Stimulated activated CD8-positive, alpha-beta memory T cell treated with anti-CD3 and anti-CD28 coated beads, Interleukin-15, amount 100 ng/mL, for 24 hours (primary cell): ENCODE measurements around the gene WNT8A.
"Not testable (repeated sequence)": the region's sequence is repeated elsewhere in the genome, so short reads cannot be mapped to it uniquely, and the experiment has no call there.

Experiments used
- DNase-seq: peaks from one replicate; pipeline ENCODE4 v3.0.0-alpha.2; 2020; ENCODE audit warnings: low read depth

The WNT8A gene

GRCh38 chr5:138083702-138084101 lies at the start of gene WNT8A:
TSS of gene WNT8A (plus strand) at chr5:138084033. CDS start at chr5:138084128, 95 bp downstream.
- DNase-seq = no peak

- peak; percentile 7 for DNase-seq
These were observed 48.0 kb upstream of the WNT8A start for GRCh38 chr5:138035605-138036537.

GRCh38 chr5:138037271-138037670 lies 46.6 kb upstream of the WNT8A start:
- DNase-seq = no peak

- no peak for DNase-seq
These were observed 45.8 kb upstream of the WNT8A start for GRCh38 chr5:138037907-138038633.

- DNase-seq = no peak
These were observed 45.0 kb upstream of the WNT8A start for GRCh38 chr5:138038826-138039225.

- DNase-seq = not testable (repeated sequence)
These were observed 38.5 kb upstream of the WNT8A start for GRCh38 chr5:138045283-138045682.

- DNase-seq = no peak
These were observed 32.2 kb upstream of the WNT8A start for GRCh38 chr5:138051441-138052296.

- not testable (repeated sequence) for DNase-seq
These were observed 31.1 kb upstream of the WNT8A start for GRCh38 chr5:138052718-138053117.

- no peak for DNase-seq
These were observed 30.3 kb upstream of the WNT8A start for GRCh38 chr5:138053554-138053953.

GRCh38 chr5:138054206-138054605 lies 29.6 kb upstream of the WNT8A start:
- no peak for DNase-seq

GRCh38 chr5:138054847-138055558 lies 28.8 kb upstream of the WNT8A start:
- DNase-seq = no peak

- no peak for DNase-seq
These were observed 19.3 kb upstream of the WNT8A start for GRCh38 chr5:138064526-138064925.

GRCh38 chr5:138065102-138065501 lies 18.7 kb upstream of the WNT8A start:
- no peak for DNase-seq

- DNase-seq = no peak
These were observed 15.9 kb upstream of the WNT8A start for GRCh38 chr5:138067945-138068344.

- DNase-seq = peak; percentile 38
These were observed 14.9 kb upstream of the WNT8A start for GRCh38 chr5:138068742-138069600.

- DNase-seq = not testable (repeated sequence)
These were observed 13.8 kb upstream of the WNT8A start for GRCh38 chr5:138070026-138070425.

GRCh38 chr5:138077064-138077696 lies 6.7 kb upstream of the WNT8A start:
- DNase-seq = no peak

GRCh38 chr5:138078006-138078643 lies 5.7 kb upstream of the WNT8A start:
- no peak for DNase-seq

GRCh38 chr5:138082033-138082432 lies 1.8 kb upstream of the WNT8A start:
- no peak for DNase-seq
